Sigmoid colon (tissue), 4 donors: Measurements from ENCODE around the gene WBP2NL.
A peak's percentile ranks its signal among the peaks of the same experiment; 100 is the strongest.

Source experiments
- CTCF ChIP-seq, 4 experiments: fragments of 450-650 bp in 3 of 4; fragments of 200-600 bp in 1 of 4; IDR thresholded peaks; one replicate each; pipeline ENCODE4 v1.5.1; 2016 to 2019; ENCODE audit warnings: antibody characterized with exemption in 4 of 4, mild to moderate bottlenecking in 3 of 4, moderate library complexity in 2 of 4
- EP300 ChIP-seq, 4 donors: sonication (generic); formaldehyde crosslinking; IDR thresholded peaks; one replicate each; pipeline ENCODE4 v1.6.1; 2017; ENCODE audit warnings: antibody characterized with exemption in 4 of 4
- POLR2A ChIP-seq, 2 donors: fragments of 450-650 bp; IDR thresholded peaks; one replicate each; pipeline ENCODE4 v1.6.1; 2016; ENCODE audit warnings: antibody characterized with exemption in 2 of 2, mild to moderate bottlenecking in 2 of 2, moderate library complexity in 2 of 2
- POLR2AphosphoS5 ChIP-seq, 4 donors: sonication (generic); formaldehyde crosslinking; IDR thresholded peaks; one replicate each; pipeline ENCODE4 v1.6.1; 2017; ENCODE audit warnings: antibody characterized with exemption in 4 of 4

- TF ChIP-seq CTCF (IDR thresholded peaks at IDR 0.05) (peak in 1 of 4 experiments; percentile 20), POLR2A (IDR thresholded peaks at IDR 0.05) (no peak), EP300 (IDR thresholded peaks at IDR 0.05) (no peak), POLR2AphosphoS5 (IDR thresholded peaks at IDR 0.05) (no peak)
These were observed 31.9 kb upstream of the WBP2NL start for GRCh38 chr22:41966607-41967240.
